Thoracic aorta (tissue), 2 donors: ENCODE results near the gene MAD1L1. TPM values are rescaled to one million over a fixed set of nuclear protein-coding genes. Genes with fewer than 3 reads are reported as not detected.
"Not testable (repeated sequence)": the region's sequence is repeated elsewhere in the genome, so short reads cannot be mapped to it uniquely, and the experiment has no call there.

Source experiments
- ATAC-seq: fragments of 150-250 bp; one replicate; pipeline ENCODE4 v1.8.0; 2017; ENCODE audit warnings: low read depth; ENCODE audit not compliant: insufficient number of reproducible peaks, low FRiP score
- DNase-seq: peaks from one replicate; pipeline ENCODE4 v3.0.0-alpha.2; 2020; ENCODE audit warnings: low spot score
- H3K27ac ChIP-seq, 2 donors: fragments of 200-600 bp; sonication (generic); 1 replicate in 1 of 2; 2 replicates in 1 of 2; pipeline ENCODE4 v1.5.1; 2016; ENCODE audit warnings: mild to moderate bottlenecking in 2 of 2, moderate library complexity in 2 of 2
- H3K27me3 ChIP-seq: fragments of 200-600 bp; sonication (generic); replicated peaks from 2 replicates; pipeline ENCODE4 v1.6.0; 2016; ENCODE audit warnings: mild to moderate bottlenecking; ENCODE audit not compliant: insufficient read depth
- H3K36me3 ChIP-seq: fragments of 200-600 bp; sonication (generic); one replicate; pipeline ENCODE4 v1.5.1; 2016
- H3K4me1 ChIP-seq, 2 donors: fragments of 200-600 bp; sonication (generic); 1 replicate in 1 of 2; 2 replicates in 1 of 2; pipeline versions ENCODE4 v1.5.1 to v1.6.0; 2016; ENCODE audit warnings: low read depth in 2 of 2, mild to moderate bottlenecking in 1 of 2; ENCODE audit not compliant: control insufficient read depth in 1 of 2
- H3K4me3 ChIP-seq: fragments of 200-600 bp; sonication (generic); 2 replicates; pipeline ENCODE4 v1.5.1; 2016; ENCODE audit warnings: mild to moderate bottlenecking
- H3K9me3 ChIP-seq: fragments of 200-600 bp; sonication (generic); 2 replicates; pipeline ENCODE4 v1.5.1; 2016
- CTCF ChIP-seq: fragments of 200-600 bp; sonication (generic); IDR thresholded peaks from one replicate; pipeline ENCODE4 v1.5.1; 2019; ENCODE audit warnings: antibody characterized with exemption
- total RNA-seq, 2 donors: library from RNA; depleted of rRNA; stranded (reverse); fragments of >200 nt; gene quantifications; one replicate each; pipeline versions ENCODE4 v1.1.0 to v1.2.3, GENCODE V29; 2016

The MAD1L1 gene
- total RNA-seq, 2 donors from 2014 or later = 27.4 to 41.3 TPM

GRCh38 chr7:1843921-1844335, 388.8 kb downstream of the MAD1L1 start:
- Histone ChIP-seq H3K9me3 (no peaks in the 10 kb centered on the region), H3K4me1 (no peaks in the 10 kb centered on the region), H3K27ac (no peak overlapping the region), H3K4me3 (no peak overlapping the region), H3K36me3 (no peaks in the 10 kb centered on the region), H3K27me3 (no peaks in the 10 kb centered on the region)
- DNase-seq (no peak), ATAC-seq (no peak)
- TF ChIP-seq CTCF = no peak

GRCh38 chr7:1843271-1843861, 389.4 kb downstream of the MAD1L1 start:
- Histone ChIP-seq H3K27me3 (no peaks in the 10 kb centered on the region), H3K27ac (no peak overlapping the region), H3K4me1 (no peaks in the 10 kb centered on the region), H3K4me3 (no peak overlapping the region), H3K36me3 (no peaks in the 10 kb centered on the region), H3K9me3 (no peaks in the 10 kb centered on the region)
- DNase-seq = no peak
- no peak for ATAC-seq
- no peak for TF ChIP-seq CTCF

GRCh38 chr7:1842321-1843221, 390.2 kb downstream of the MAD1L1 start:
- no peaks in the 10 kb centered on the region for H3K36me3 ChIP-seq

GRCh38 chr7:1841286-1842021, 391.3 kb downstream of the MAD1L1 start:
- not testable (repeated sequence) for DNase-seq, H3K4me3 ChIP-seq

More at GRCh38 chr7:1842321-1843221, 390.2 kb downstream of the MAD1L1 start:
- DNase-seq (no peak), ATAC-seq (no peak)
- Histone ChIP-seq H3K4me1 (no peaks in the 10 kb centered on the region), H3K27me3 (no peaks in the 10 kb centered on the region), H3K4me3 (no peak overlapping the region), H3K27ac (no peak overlapping the region), H3K9me3 (no peaks in the 10 kb centered on the region)
- TF ChIP-seq CTCF = no peak

GRCh38 chr7:1840744-1841143, 392.0 kb downstream of the MAD1L1 start:
- not testable (repeated sequence) for DNase-seq, H3K9me3 ChIP-seq, H3K4me3 ChIP-seq, H3K36me3 ChIP-seq, H3K27me3 ChIP-seq, ATAC-seq, H3K27ac ChIP-seq, H3K4me1 ChIP-seq

More at GRCh38 chr7:1841286-1842021, 391.3 kb downstream of the MAD1L1 start:
- not testable (repeated sequence) for H3K36me3 ChIP-seq, ATAC-seq, H3K4me1 ChIP-seq, H3K9me3 ChIP-seq, H3K27me3 ChIP-seq, H3K27ac ChIP-seq

GRCh38 chr7:1839701-1840100, 393.0 kb downstream of the MAD1L1 start:
- Histone ChIP-seq H3K27me3 (no peaks in the 10 kb centered on the region), H3K27ac (no peak overlapping the region), H3K4me3 (no peak overlapping the region), H3K4me1 (no peaks in the 10 kb centered on the region), H3K36me3 (no peaks in the 10 kb centered on the region), H3K9me3 (no peaks in the 10 kb centered on the region)
- no peak for TF ChIP-seq CTCF
- DNase-seq = no peak
- no peak for ATAC-seq

- ATAC-seq, DNase-seq, H3K36me3 ChIP-seq, H3K27ac ChIP-seq, H3K4me3 ChIP-seq, H3K9me3 ChIP-seq, H3K27me3 ChIP-seq, H3K4me1 ChIP-seq: not testable (repeated sequence)
Observed at GRCh38 chr7:1838911-1839531, 393.7 kb downstream of the MAD1L1 start.

- not testable (repeated sequence) for ATAC-seq, H3K27ac ChIP-seq, DNase-seq, H3K36me3 ChIP-seq, H3K4me1 ChIP-seq, H3K27me3 ChIP-seq, H3K9me3 ChIP-seq, H3K4me3 ChIP-seq
Observed at GRCh38 chr7:1838544-1838872, 394.2 kb downstream of the MAD1L1 start.
